Loucy (cell line): ENCODE measurements around the gene AKTIP.
A peak's percentile ranks its signal among the peaks of the same experiment; 100 is the strongest.

Experiments
- EZH2phosphoT487 ChIP-seq: fragments of 200-600 bp; IDR thresholded peaks from 2 replicates; pipeline ENCODE4 v1.6.1; 2018; ENCODE audit warnings: antibody characterized with exemption, mild to moderate bottlenecking, moderate library complexity, borderline replicate concordance
- TF ChIP-seq, protein P1 (sequence below): fragments of 200-600 bp; sonication (generic); conservative IDR thresholded peaks from 2 replicates; pipeline ENCODE4 v1.5.1; 2014; ENCODE audit warnings: mild to moderate bottlenecking, antibody characterized with exemption, low read length

DNA sequence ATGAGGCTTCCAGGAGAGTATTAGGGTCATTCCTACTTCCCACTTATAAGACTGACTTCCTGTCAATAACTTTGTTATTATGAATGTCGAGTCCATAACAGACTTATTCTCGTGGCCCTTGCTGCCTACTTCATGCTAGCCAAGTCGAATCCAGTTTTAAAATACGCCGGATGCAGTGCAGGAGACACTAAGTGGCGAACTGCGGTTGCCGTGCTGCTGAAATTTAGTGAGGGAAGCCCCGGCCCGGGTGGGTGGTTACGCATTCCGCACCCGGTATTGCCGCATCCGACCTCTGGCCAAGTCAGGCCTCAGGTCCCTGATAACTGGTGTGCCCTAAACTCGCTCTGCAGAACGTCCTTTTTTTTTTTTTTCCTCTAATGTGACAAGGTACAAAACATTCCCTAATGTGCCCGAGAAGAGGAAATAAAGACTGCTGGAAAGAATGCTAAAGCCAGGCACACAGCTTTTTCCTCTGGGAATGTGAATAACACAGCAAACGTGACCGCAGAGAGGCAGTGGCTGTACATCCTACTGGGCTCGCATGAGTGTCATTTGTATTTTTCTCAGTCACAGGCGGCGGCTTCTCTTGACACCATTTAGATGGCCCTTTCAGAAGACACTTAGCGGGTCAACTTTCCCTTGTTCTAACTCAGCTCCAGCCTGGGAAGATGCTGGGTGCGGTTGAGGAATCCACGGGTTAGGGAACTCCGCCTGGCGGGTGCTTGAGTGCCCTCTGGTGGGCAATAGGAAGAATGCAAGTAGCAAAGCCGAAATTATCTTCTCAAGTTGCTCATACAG is 7.1 kb upstream of the AKTIP start:
- TF ChIP-seq, protein P1, sequence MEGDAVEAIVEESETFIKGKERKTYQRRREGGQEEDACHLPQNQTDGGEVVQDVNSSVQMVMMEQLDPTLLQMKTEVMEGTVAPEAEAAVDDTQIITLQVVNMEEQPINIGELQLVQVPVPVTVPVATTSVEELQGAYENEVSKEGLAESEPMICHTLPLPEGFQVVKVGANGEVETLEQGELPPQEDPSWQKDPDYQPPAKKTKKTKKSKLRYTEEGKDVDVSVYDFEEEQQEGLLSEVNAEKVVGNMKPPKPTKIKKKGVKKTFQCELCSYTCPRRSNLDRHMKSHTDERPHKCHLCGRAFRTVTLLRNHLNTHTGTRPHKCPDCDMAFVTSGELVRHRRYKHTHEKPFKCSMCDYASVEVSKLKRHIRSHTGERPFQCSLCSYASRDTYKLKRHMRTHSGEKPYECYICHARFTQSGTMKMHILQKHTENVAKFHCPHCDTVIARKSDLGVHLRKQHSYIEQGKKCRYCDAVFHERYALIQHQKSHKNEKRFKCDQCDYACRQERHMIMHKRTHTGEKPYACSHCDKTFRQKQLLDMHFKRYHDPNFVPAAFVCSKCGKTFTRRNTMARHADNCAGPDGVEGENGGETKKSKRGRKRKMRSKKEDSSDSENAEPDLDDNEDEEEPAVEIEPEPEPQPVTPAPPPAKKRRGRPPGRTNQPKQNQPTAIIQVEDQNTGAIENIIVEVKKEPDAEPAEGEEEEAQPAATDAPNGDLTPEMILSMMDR = peak; percentile 95
- TF ChIP-seq EZH2phosphoT487 = no peak
